Epithelial cell of proximal tubule (primary cell): ENCODE data around the gene EFNB3. TPM values are rescaled to one million over a fixed set of nuclear protein-coding genes. Genes with fewer than 3 reads are reported as not detected.

Experiments
- DNase-seq: peaks from one replicate; pipeline ENCODE4 v3.0.0-alpha.2; 2011; ENCODE audit warnings: low read depth
- H3K4me3 ChIP-seq: 2 replicates; pipeline ENCODE4 v1.5.1; 2011; ENCODE audit warnings: low read depth, mild to moderate bottlenecking, low read length
- CTCF ChIP-seq: conservative IDR thresholded peaks from 2 replicates; pipeline ENCODE4 v1.5.1; 2012; ENCODE audit warnings: low read depth, mild to moderate bottlenecking, low read length
- total RNA-seq: library from RNA; depleted of rRNA; stranded (reverse); fragments of >200 nt; gene quantifications from 2 replicates; pipeline ENCODE4 v1.2.3, GENCODE V29; 2015

The EFNB3 gene
- total RNA-seq, 1 donor from 2014 or later, result 1.7 TPM

- no peak for DNase-seq
- no peak overlapping the region for H3K4me3 ChIP-seq
- no peak for TF ChIP-seq CTCF
Observed at GRCh38 chr17:7714721-7715594, 10.0 kb downstream of the EFNB3 start.

GRCh38 chr17:7715936-7716886 lies 11.2 kb downstream of the EFNB3 start:
- H3K4me3 ChIP-seq, result peak overlapping the region; percentile 80
- no peak for DNase-seq
- TF ChIP-seq CTCF, result no peak

GRCh38 chr17:7716901-7717755 lies 12.1 kb downstream of the EFNB3 start, which contains the start of gene DNAH2:
TSS of gene DNAH2 (plus strand) at chr17:7717744. CDS start at chr17:7719735, 1,991 bp downstream.
- DNase-seq, result peak; percentile 13
- peak; percentile 61 for TF ChIP-seq CTCF
- peak within 1 kb of the TSS; percentile 80 for H3K4me3 ChIP-seq

GRCh38 chr17:7717756-7718350 lies 12.9 kb downstream of the EFNB3 start:
- no peak for TF ChIP-seq CTCF

GRCh38 chr17:7719661-7720060 lies 14.7 kb downstream of the EFNB3 start:
- no peak for DNase-seq
- no peak overlapping the region for H3K4me3 ChIP-seq
- TF ChIP-seq CTCF, result no peak

More at GRCh38 chr17:7717756-7718350, 12.9 kb downstream of the EFNB3 start:
- no peak for DNase-seq
- peak overlapping the region; percentile 80 for H3K4me3 ChIP-seq

GRCh38 chr17:7720125-7720524 lies 15.1 kb downstream of the EFNB3 start:
- no peak overlapping the region for H3K4me3 ChIP-seq
- no peak for DNase-seq
- TF ChIP-seq CTCF, result no peak
